GM19455 (cell line): ENCODE results near the gene FAM13C.

Experiments used
- ATAC-seq: cut with Tn5 transposase; IDR thresholded peaks from one replicate; pipeline ENCODE4 v1.9.1; 2021; ENCODE audit not compliant: unreplicated experiment

The FAM13C gene

DNA sequence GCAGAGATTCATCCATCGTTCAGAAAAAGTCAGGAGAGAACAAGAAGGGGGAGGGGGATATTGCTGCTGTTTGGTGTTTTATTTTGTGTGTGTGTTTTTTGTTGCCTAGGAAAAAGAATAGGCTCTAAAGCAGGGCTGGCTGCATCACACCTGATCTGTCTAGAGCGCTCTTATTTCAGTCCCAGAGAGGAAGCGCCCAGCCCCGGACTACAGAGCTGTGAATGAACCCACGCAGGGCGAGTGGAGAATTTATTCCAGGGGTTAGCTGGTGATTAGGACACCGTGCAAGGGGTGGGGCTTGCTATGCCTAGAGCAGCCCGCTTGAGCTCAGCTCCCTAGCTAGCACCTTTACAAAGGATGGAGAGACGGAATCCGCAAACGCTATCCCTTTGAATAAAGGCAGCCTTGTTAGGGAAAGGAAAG is 621 bp upstream of the FAM13C start:
- no peak for ATAC-seq

DNA sequence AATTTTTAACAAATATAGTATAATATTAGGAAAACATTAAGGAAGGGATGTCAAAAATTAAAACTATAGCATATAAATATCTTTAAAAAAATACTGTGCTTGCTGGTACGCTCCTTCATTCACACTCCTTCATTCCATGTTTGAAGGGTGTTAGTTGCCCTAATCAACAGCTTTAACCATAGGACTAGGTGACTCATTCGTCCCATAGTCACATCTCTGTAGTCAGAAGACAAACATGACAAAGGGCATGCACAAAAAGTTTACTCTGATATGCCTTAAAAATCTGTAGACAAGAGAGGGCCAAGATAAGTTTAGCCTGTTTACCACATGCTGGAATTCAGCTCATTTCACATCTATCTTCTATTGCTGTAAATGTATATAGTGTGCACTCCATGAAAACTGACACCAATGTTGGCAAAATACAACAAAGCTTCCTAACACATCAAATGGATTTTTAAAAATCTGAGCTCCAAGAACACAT is 646 bp downstream of the FAM13C start:
- ATAC-seq: no peak

GRCh38 chr10:59360605-59361405 is 1.5 kb downstream of the FAM13C start:
- no peak for ATAC-seq

- ATAC-seq: no peak
These were observed 3.8 kb downstream of the FAM13C start for GRCh38 chr10:59358576-59358975.

- no peak for ATAC-seq
These were observed 7.9 kb downstream of the FAM13C start for GRCh38 chr10:59354434-59354833.

- ATAC-seq: no peak
These were observed 11.8 kb downstream of the FAM13C start for GRCh38 chr10:59350558-59350957.

DNA sequence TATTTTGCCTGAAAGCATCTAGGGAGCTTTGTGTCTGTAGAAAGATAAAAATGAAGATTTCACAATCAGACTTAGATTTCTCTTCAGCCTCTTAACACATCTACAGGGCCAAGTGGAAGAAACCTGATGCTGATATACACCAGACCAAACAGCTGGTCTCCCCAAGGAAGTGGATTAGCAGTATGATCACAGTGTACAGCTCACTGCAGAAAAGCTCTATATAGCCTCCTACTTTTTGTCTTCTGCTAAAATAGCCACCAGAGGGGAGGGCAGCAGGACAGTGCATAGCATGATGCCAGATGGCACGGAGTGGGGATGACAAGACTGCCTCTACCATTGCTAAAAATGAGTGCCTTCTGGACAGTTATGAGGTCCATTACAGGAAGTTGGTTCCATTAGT is 16.0 kb downstream of the FAM13C start:
- ATAC-seq: no peak

DNA sequence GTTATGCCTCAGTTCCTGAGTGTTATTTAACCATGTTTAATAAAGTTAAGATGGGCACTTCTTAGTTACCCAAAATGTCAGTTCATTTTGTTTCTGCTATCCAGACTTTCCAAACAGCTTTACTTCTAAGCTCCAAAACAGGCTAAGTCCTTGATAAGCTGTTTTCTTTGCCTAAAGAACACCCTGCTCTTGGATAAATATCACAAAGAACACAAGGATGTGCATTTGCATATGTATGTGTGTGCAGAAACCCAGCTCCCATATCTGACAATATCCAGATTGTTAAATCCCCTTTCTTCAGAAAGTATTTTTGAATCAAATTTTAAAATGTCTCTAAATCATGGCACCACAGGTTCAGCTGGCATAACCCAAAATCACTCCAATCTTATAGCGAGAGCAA is 19.6 kb downstream of the FAM13C start:
- no peak for ATAC-seq

- no peak for ATAC-seq
These were observed 20.3 kb downstream of the FAM13C start for GRCh38 chr10:59342000-59342399.

- no peak for ATAC-seq
These were observed 22.1 kb downstream of the FAM13C start for GRCh38 chr10:59340285-59340684.

DNA sequence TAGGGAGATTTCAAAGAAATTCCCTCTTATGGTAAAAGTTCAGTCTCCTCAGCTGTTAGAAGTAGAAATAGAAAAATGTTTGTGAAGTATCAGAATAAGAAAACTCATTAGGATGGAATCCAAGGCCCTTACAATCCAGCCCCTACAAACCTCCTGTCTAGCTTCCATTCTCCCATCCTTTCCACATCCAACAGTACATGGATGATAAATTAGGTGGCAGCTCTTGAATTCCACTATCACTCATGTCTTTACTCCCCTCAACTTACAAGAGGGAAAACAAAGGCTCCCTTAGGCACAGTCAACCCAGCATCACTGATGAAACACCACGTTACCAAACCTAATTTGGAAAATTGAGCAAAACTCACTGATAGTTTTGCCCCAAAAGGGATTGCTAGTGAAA is 23.0 kb downstream of the FAM13C start:
- ATAC-seq: no peak

- no peak for ATAC-seq
These were observed 25.1 kb downstream of the FAM13C start for GRCh38 chr10:59337201-59337652.

DNA sequence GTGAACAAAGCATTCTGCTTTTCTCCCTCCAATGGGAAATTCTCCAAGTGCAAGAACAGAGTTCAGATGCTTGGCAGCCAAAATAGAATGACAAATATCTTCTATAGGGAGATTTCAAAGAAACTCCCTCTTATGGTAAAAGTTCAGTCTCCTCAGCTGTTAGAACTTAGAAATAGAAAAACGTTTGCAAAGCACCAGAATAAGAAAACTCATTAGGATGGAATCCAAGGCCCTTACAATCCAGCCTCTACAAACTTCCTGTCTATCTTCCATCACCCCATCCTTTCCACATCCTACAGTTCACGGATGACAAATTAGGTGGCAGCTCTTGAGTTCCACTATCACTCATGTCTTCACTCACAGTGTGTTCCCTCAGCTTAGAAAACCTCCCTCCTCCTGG is 25.7 kb downstream of the FAM13C start:
- no peak for ATAC-seq

GRCh38 chr10:59335497-59335896 is 26.9 kb downstream of the FAM13C start:
- ATAC-seq: no peak

GRCh38 chr10:59333701-59334100 is 28.6 kb downstream of the FAM13C start:
- ATAC-seq: no peak

DNA sequence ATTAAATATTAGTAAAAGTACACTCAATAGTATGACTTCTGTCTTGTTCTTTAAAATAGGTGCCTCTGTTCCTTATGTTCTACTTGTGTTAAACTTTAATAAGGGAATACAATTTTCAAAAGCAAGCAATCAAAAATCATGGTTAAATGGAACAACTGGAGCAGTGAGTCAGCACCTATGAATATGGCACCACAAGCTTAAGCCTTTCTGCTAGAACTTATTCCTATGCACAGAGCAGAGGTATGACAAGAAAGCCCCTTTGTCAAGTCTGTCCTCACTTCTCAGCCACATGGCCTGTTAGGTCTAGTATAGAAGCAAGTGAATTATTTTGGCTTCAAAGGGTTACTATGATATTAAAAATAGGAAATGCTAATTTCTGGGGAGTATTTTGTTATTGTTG is 29.8 kb downstream of the FAM13C start:
- ATAC-seq: no peak

GRCh38 chr10:59331661-59332060 is 30.7 kb downstream of the FAM13C start:
- ATAC-seq: no peak

DNA sequence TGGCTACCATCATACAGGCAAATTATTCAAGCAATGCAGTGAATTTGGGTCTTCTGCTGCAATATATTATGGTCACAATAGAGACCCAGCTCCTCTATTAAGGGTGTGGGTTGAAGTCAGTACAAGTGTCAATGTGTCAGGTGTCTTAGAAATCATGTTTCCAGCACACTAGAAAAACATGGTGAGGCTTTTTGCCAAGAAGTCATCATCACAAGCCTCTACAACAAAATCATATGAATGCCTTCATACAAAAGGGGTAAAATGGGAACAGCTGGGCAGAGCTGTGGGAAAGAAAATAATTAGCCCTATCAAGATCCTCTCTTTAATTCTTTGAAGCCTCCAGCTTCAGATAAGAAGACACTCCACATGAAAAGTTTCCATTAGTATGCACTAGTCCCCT is 37.2 kb downstream of the FAM13C start:
- no peak for ATAC-seq

- ATAC-seq: no peak
These were observed 37.8 kb downstream of the FAM13C start for GRCh38 chr10:59324597-59324996.

- no peak for ATAC-seq
These were observed 38.4 kb downstream of the FAM13C start for GRCh38 chr10:59323831-59324401.

GRCh38 chr10:59323036-59323459 is 39.3 kb downstream of the FAM13C start:
- ATAC-seq: no peak

GRCh38 chr10:59322131-59322530 is 40.2 kb downstream of the FAM13C start:
- ATAC-seq: no peak
